ENCODE measurements around the gene TMEM128. TPM values are rescaled to one million over a fixed set of nuclear protein-coding genes. Genes with fewer than 3 reads are reported as not detected.

TMEM128 gene
- total RNA-seq, 1 experiment from 2014 or later, result 16.6 TPM

DNA sequence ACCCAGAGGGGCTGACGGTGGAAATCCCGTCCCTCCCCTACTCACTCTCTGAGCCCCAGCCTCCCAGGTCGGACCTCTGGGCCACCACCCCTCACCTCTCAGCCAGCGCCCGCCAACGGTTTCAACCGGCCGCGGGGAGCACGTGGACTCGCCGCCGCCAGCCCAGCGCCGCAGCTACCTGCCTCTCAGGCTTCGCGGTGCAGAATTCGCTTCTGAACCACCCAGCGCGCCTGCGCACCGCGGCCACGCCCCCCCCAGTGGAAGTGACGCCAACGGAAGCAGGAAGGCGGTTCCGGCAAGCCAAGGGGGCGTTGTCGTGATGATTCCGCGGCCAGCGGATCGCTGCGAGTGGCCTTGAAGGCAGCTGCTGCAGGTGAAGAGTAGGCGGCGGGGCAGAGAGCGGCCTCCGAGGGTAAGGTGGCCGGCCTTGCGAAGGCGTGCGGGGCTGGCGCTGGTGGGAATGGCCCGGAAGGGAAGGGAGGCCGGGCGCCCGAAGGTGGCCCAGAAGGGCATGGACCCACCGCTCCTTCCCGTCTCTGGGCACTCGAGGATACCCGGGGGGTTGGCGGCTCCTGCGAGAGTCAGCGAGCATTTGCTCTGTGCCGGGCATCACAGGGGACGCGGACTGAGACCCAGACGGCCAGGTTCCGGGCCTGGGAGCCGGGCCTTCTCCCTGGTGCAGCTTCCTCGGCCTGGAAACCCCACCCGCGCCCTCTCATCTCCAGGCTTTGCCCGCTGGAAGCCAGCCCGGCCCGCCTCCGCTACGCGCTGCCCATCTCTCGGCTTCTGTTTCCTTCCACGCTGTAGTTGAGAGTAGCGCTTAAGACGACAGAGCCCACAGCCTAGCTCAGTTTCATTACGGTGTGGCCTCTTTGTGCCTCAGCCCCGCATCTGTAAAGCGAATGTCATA lies 42.2 kb upstream of the TMEM128 start, which contains the start of the genes LYAR and ZBTB49:
Gene LYAR, minus strand, starts transcription at position 214 of the 910 bp plus-strand sequence. CDS start 6,412 bp downstream, outside the sequence.
Gene ZBTB49, plus strand, starts transcription at position 311 of the 910 bp plus-strand sequence. CDS start 9,695 bp downstream, outside the sequence.
- peak within 1 kb of the TSS; percentile 82 for H3K27ac ChIP-seq (ENCODE audit: low read depth, low read length, poor library complexity, severe bottlenecking)
- peak; percentile 92 for DNase-seq (ENCODE audit: low spot score)
- H3K4me1 ChIP-seq (ENCODE audit: insufficient read depth, low read length, poor library complexity, severe bottlenecking), result peaks cover 14% of the 10 kb centered on the region
- ChIA-PET POLR2A (ENCODE audit: low non-redundant PET) (interaction anchor here (0.7 kb wide), 1 partner anchor 65 kb away, joined by 6 read pairs; no protein-coding TSS in a partner anchor), CTCF (no interaction called here)
- H3K36me3 ChIP-seq (ENCODE audit: insufficient read depth, low read length, poor library complexity, severe bottlenecking), result peaks cover 9% of the 10 kb centered on the region
- BruUV-seq (replicated peaks), result no TSS peak
- no peaks in the 10 kb centered on the region for H3K9me3 ChIP-seq (ENCODE audit: low read depth, low read length, poor library complexity, severe bottlenecking)
- H3K27me3 ChIP-seq (replicated peaks; ENCODE audit: insufficient read depth, low read depth, low read length, poor library complexity), result no peaks in the 10 kb centered on the region
- TF ChIP-seq, protein P1, sequence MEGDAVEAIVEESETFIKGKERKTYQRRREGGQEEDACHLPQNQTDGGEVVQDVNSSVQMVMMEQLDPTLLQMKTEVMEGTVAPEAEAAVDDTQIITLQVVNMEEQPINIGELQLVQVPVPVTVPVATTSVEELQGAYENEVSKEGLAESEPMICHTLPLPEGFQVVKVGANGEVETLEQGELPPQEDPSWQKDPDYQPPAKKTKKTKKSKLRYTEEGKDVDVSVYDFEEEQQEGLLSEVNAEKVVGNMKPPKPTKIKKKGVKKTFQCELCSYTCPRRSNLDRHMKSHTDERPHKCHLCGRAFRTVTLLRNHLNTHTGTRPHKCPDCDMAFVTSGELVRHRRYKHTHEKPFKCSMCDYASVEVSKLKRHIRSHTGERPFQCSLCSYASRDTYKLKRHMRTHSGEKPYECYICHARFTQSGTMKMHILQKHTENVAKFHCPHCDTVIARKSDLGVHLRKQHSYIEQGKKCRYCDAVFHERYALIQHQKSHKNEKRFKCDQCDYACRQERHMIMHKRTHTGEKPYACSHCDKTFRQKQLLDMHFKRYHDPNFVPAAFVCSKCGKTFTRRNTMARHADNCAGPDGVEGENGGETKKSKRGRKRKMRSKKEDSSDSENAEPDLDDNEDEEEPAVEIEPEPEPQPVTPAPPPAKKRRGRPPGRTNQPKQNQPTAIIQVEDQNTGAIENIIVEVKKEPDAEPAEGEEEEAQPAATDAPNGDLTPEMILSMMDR (conservative IDR thresholded peaks at IDR 0.05; ENCODE audit: low read depth, low read length), result no peak
- TF ChIP-seq EZH2 (IDR thresholded peaks at IDR 0.05; ENCODE audit: borderline replicate concordance, low read depth, low read length, poor library complexity, severe bottlenecking), result no peak
- peak within 1 kb of the TSS; percentile 73 for H3K4me3 ChIP-seq (ENCODE audit: low read depth, low read length, poor library complexity, severe bottlenecking)
- intact Hi-C loops (cut with micrococcal nuclease; ENCODE audit: unreplicated experiment), result no loop called here

DNA sequence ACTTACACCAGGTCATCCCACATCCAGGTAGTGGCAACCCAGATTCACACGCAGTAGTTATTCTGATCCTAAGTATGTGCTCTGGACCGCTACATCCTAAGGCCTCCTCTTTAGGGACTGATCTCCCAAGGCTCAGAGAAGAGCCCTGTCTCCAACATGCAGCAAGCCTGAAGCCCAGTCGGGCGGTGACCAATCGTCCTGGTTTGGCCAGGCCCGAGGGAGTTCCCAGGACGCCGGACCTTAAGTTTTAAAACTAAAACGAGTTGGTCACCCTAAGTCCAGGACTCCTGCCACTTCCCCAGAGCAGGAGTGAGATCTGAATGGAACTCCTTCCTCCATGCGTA lies 41.5 kb upstream of the TMEM128 start:
- Histone ChIP-seq H3K9me3 (ENCODE audit: low read depth, low read length, poor library complexity, severe bottlenecking) (no peaks in the 10 kb centered on the region), H3K36me3 (ENCODE audit: insufficient read depth, low read length, poor library complexity, severe bottlenecking) (peaks cover 16% of the 10 kb centered on the region), H3K4me3 (ENCODE audit: low read depth, low read length, poor library complexity, severe bottlenecking) (peak overlapping the region; percentile 73), H3K27ac (ENCODE audit: low read depth, low read length, poor library complexity, severe bottlenecking) (peak overlapping the region; percentile 82), H3K4me1 (ENCODE audit: insufficient read depth, low read length, poor library complexity, severe bottlenecking) (peaks cover 14% of the 10 kb centered on the region), H3K27me3 (replicated peaks; ENCODE audit: insufficient read depth, low read depth, low read length, poor library complexity) (no peaks in the 10 kb centered on the region)
- TSS peak; percentile 64 for BruUV-seq (replicated peaks)
- ChIA-PET POLR2A (ENCODE audit: low non-redundant PET) (no interaction called here), CTCF (no interaction called here)
- DNase-seq (ENCODE audit: low spot score), result no peak
- TF ChIP-seq EZH2 (IDR thresholded peaks at IDR 0.05; ENCODE audit: borderline replicate concordance, low read depth, low read length, poor library complexity, severe bottlenecking), result no peak
- TF ChIP-seq, protein P1 (conservative IDR thresholded peaks at IDR 0.05; ENCODE audit: low read depth, low read length), result no peak
- intact Hi-C loops (cut with micrococcal nuclease; ENCODE audit: unreplicated experiment), result no loop called here

DNA sequence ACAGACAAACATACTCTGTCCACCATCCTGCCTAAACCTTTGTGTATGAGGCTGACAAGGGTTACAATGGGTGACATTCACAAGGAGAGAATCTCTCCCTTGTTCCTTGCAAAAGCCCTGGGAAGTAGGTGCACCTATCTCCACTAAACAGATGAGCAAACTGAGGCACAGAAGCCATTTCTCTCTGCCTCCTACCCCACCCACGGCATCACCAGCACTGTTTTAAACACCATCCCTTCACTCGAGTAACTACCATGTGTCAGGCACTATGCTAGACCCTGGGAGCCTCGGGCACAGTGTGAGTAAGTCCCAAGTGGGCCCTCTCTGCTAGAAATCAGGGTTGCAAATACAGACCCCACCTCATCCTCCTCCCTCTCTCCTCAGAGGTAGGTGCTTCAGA lies 41.0 kb upstream of the TMEM128 start:
- CTCF ChIA-PET, result no interaction called here
- Histone ChIP-seq H3K27me3 (replicated peaks; ENCODE audit: insufficient read depth, low read depth, low read length, poor library complexity) (no peaks in the 10 kb centered on the region), H3K4me3 (ENCODE audit: low read depth, low read length, poor library complexity, severe bottlenecking) (peak overlapping the region; percentile 73), H3K36me3 (ENCODE audit: insufficient read depth, low read length, poor library complexity, severe bottlenecking) (peaks cover 21% of the 10 kb centered on the region), H3K9me3 (ENCODE audit: low read depth, low read length, poor library complexity, severe bottlenecking) (no peaks in the 10 kb centered on the region), H3K4me1 (ENCODE audit: insufficient read depth, low read length, poor library complexity, severe bottlenecking) (peaks cover 14% of the 10 kb centered on the region), H3K27ac (ENCODE audit: low read depth, low read length, poor library complexity, severe bottlenecking) (peak overlapping the region; percentile 82)
- intact Hi-C loops (cut with micrococcal nuclease; ENCODE audit: unreplicated experiment), result no loop called here
- POLR2A ChIA-PET (ENCODE audit: low non-redundant PET), result no interaction called here
- TF ChIP-seq, protein P1 (conservative IDR thresholded peaks at IDR 0.05; ENCODE audit: low read depth, low read length), result no peak
- TF ChIP-seq EZH2 (IDR thresholded peaks at IDR 0.05; ENCODE audit: borderline replicate concordance, low read depth, low read length, poor library complexity, severe bottlenecking), result no peak
- BruUV-seq (replicated peaks), result no TSS peak
- no peak for DNase-seq (ENCODE audit: low spot score)
